Kidney (tissue), 14 donors: ENCODE data around the gene LSM12. TPM values are rescaled to one million over a fixed set of nuclear protein-coding genes. Genes with fewer than 3 reads are reported as not detected.
"Not testable (repeated sequence)": the region's sequence is repeated elsewhere in the genome, so short reads cannot be mapped to it uniquely, and the experiment has no call there.

Experiments used
- DNase-seq, 5 donors: peaks; one replicate each; pipeline ENCODE4 v3.0.0-alpha.2; 2013 to 2020
- FAIRE-seq: peaks from 2 replicates; lab custom pipeline; 2012; peaks lifted over from hg19 to GRCh38; lab: Jason Lieb, UNC
- H3K27ac ChIP-seq, 2 donors: one replicate each; pipeline ENCODE4 v1.7.0; 2013; ENCODE audit warnings: low read depth in 2 of 2, low read length in 2 of 2, inconsistent platforms in 1 of 2
- H3K27me3 ChIP-seq: one replicate; pipeline ENCODE4 v1.7.1; 2013; ENCODE audit warnings: low read length, inconsistent platforms; ENCODE audit not compliant: control insufficient read depth, insufficient read depth
- H3K36me3 ChIP-seq, 3 donors: one replicate each; pipeline versions ENCODE4 v1.7.0 to v1.7.1; 2013; ENCODE audit warnings: low read length in 3 of 3, control low read depth in 1 of 3, inconsistent platforms in 1 of 3; ENCODE audit not compliant: insufficient read depth in 3 of 3, control insufficient read depth in 2 of 3
- H3K4me1 ChIP-seq, 3 donors: one replicate each; pipeline versions ENCODE4 v1.7.0 to v1.7.1; 2013; ENCODE audit warnings: low read length in 3 of 3, inconsistent platforms in 1 of 3, low read depth in 1 of 3; ENCODE audit not compliant: control insufficient read depth in 2 of 3, insufficient read depth in 2 of 3
- H3K4me3 ChIP-seq, 3 donors: one replicate each; pipeline versions ENCODE4 v1.7.0 to v1.8.1; 2013; ENCODE audit warnings: low read length in 3 of 3, control low read depth in 1 of 3, inconsistent platforms in 1 of 3
- H3K9ac ChIP-seq, 3 donors: one replicate each; pipeline versions ENCODE4 v1.7.0 to v1.7.1; 2013; ENCODE audit warnings: low read length in 3 of 3, control low read depth in 1 of 3, inconsistent platforms in 1 of 3
- H3K9me3 ChIP-seq, 3 donors: one replicate each; pipeline versions ENCODE4 v1.7.0 to v1.7.1; 2013; ENCODE audit warnings: low read length in 3 of 3, control low read depth in 1 of 3, inconsistent platforms in 1 of 3; ENCODE audit not compliant: control insufficient read depth in 2 of 3, insufficient read depth in 1 of 3
- CTCF ChIP-seq: IDR thresholded peaks from 3 replicates; pipeline ENCODE4 v1.5.1; 2012; ENCODE audit warnings: mild to moderate bottlenecking, moderate library complexity, borderline replicate concordance; ENCODE audit not compliant: insufficient read depth; ENCODE audit errors: extremely low read depth
- intact Hi-C: fragments of 100-400 bp; cut with DNase I; formaldehyde crosslinking; loops from one replicate; pipeline ENCODE4 v1.11.1; 2022
- polyA plus RNA-seq: library from polyadenylated mRNA; stranded (reverse); fragments of 350-450 nt; fragmentation: Illumina TruSeq; extraction: RNeasy Lipid Tissue Mini Kit (QIAGEN cat#74804); gene quantifications from one replicate; pipeline ENCODE4 v1.2.3, GENCODE V29; 2014; ENCODE audit warnings: low read depth, low replicate concordance; ENCODE audit not compliant: insufficient read depth
- total RNA-seq: library from RNA; stranded (reverse); fragmentation: NEBNext Ultra II Directional; extraction: Animal tissue kit (Norgen Biotek cat#: 25700); gene quantifications from one replicate; pipeline ENCODE4 v1.2.1, GENCODE V29; 2021
- donor health status: control.
- donor health status: control.
- donor health status: control.
- donor health status: control.
- donor health status: control.
- donor health status: DM: yes; HTN: yes; CAD: no.
- donor health status: Normal renal cell carcinoma (clear cell type).

LSM12 gene
- total and polyA plus RNA-seq, 2 donors from 2014 or later, result 29.0 to 47.6 TPM

GRCh38 chr17:44053125-44053872 is 13.2 kb downstream of the LSM12 start:
- no peak for DNase-seq
- intact Hi-C loops, result no loop called here

GRCh38 chr17:44049294-44050060 is 17.0 kb downstream of the LSM12 start:
- FAIRE-seq (no peak), DNase-seq (no peak)
- intact Hi-C loops, result no loop called here
- Histone ChIP-seq H3K4me1 (peaks cover 0 to 4% (median 0%) of the 10 kb centered on the region in 3 donors), H3K36me3 (peaks cover 4 to 19% (median 10%) of the 10 kb centered on the region in 3 donors), H3K9ac (no peak overlapping the region), H3K4me3 (no peak overlapping the region), H3K27ac (no peak overlapping the region), H3K9me3 (no peaks in the 10 kb centered on the region), H3K27me3 (no peaks in the 10 kb centered on the region)
- no peak for TF ChIP-seq CTCF

More at GRCh38 chr17:44053125-44053872, 13.2 kb downstream of the LSM12 start:
- no peak for FAIRE-seq
- H3K9ac ChIP-seq, result no peak overlapping the region
- TF ChIP-seq CTCF, result no peak
- H3K9me3 ChIP-seq, result no peaks in the 10 kb centered on the region
- H3K4me1 ChIP-seq, result peaks cover 0 to 4% (median 0%) of the 10 kb centered on the region in 3 donors
- H3K27ac ChIP-seq, result no peak overlapping the region
- H3K36me3 ChIP-seq, result peaks cover 4 to 14% (median 10%) of the 10 kb centered on the region in 3 donors
- no peaks in the 10 kb centered on the region for H3K27me3 ChIP-seq
- H3K4me3 ChIP-seq, result no peak overlapping the region

DNA sequence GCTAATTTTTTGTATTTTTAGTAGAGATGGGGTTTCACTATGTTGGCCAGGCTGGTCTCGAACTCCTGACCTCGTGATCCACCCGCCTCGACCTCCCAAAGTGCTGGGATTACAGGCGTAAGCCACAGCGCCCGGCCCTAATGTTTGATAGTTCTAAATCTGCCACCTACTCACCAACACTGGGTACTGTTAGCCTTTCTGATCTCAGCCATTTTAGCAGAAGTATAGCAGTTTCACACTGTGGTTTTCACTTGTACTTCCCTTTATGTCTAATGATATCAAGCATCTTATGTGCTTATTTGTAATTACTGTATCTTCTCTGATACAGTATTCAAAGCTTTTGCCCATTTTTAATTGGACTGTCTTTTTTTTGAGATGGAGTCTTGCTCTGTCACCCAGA is 19.6 kb downstream of the LSM12 start:
- H3K36me3 ChIP-seq, result peaks cover 4 to 17% (median 6%) of the 10 kb centered on the region in 3 donors
- H3K9ac ChIP-seq, H3K27ac ChIP-seq, H3K9me3 ChIP-seq, DNase-seq, H3K27me3 ChIP-seq, H3K4me1 ChIP-seq, H3K4me3 ChIP-seq, FAIRE-seq, intact Hi-C loops: not testable (repeated sequence)

DNA sequence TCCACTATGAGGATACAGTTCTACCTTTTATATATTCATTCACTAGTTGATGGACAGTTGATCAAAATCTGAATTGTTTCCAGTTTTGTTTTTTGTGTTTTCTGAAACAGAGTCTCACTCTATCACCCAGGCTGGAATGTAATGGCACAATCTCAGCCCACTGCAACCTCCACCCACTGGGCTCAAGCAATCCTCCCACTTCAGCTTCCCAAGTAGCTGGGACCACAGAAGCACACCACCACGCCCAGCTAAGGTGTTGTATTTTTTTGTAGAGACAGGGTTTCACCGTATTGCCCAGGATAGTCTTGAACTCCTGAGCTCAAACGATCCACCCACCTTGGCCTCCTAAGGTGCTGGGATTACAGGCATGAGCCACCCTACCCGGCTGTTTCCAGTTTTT is 21.0 kb downstream of the LSM12 start:
- no peak for FAIRE-seq
- Histone ChIP-seq H3K27me3 (no peaks in the 10 kb centered on the region), H3K9ac (no peak overlapping the region), H3K27ac (no peak overlapping the region), H3K9me3 (no peaks in the 10 kb centered on the region), H3K36me3 (peaks cover 2 to 11% (median 6%) of the 10 kb centered on the region in 3 donors), H3K4me1 (peaks cover 0 to 2% (median under 1%) of the 10 kb centered on the region in 3 donors), H3K4me3 (no peak overlapping the region)
- no peak for DNase-seq
- intact Hi-C loops, result no loop called here
- TF ChIP-seq CTCF, result no peak
